NCI-H1436 (cell line): Measurements from ENCODE around the gene WASF3.

Experiments used
- DNase-seq: peaks from one replicate; lab custom pipeline; 2025; lab: John Stamatoyannopoulos, UW

The WASF3 gene

GRCh38 chr13:26590379-26590778 lies 32.9 kb downstream of the WASF3 start:
- no peak for DNase-seq

- no peak for DNase-seq
Observed at GRCh38 chr13:26590951-26591350, 33.5 kb downstream of the WASF3 start.

- DNase-seq = no peak
Observed at GRCh38 chr13:26591672-26592071, 34.2 kb downstream of the WASF3 start.

GRCh38 chr13:26593661-26594060 lies 36.2 kb downstream of the WASF3 start:
- no peak for DNase-seq

GRCh38 chr13:26594363-26594762 lies 36.9 kb downstream of the WASF3 start:
- no peak for DNase-seq

GRCh38 chr13:26596458-26596857 lies 39.0 kb downstream of the WASF3 start:
- no peak for DNase-seq

- no peak for DNase-seq
Observed at GRCh38 chr13:26599403-26599802, 41.9 kb downstream of the WASF3 start.

GRCh38 chr13:26599860-26600259 lies 42.4 kb downstream of the WASF3 start:
- no peak for DNase-seq

GRCh38 chr13:26600343-26600742 lies 42.9 kb downstream of the WASF3 start:
- no peak for DNase-seq

GRCh38 chr13:26601669-26602068 lies 44.2 kb downstream of the WASF3 start:
- no peak for DNase-seq

GRCh38 chr13:26602783-26603182 lies 45.3 kb downstream of the WASF3 start:
- no peak for DNase-seq

GRCh38 chr13:26604784-26605545 lies 47.5 kb downstream of the WASF3 start:
- DNase-seq = no peak

- no peak for DNase-seq
Observed at GRCh38 chr13:26605845-26606244, 48.4 kb downstream of the WASF3 start.

- no peak for DNase-seq
Observed at GRCh38 chr13:26606631-26607030, 49.1 kb downstream of the WASF3 start.

- DNase-seq = no peak
Observed at GRCh38 chr13:26614721-26615120, 57.2 kb downstream of the WASF3 start.

GRCh38 chr13:26616126-26616525 lies 58.6 kb downstream of the WASF3 start:
- no peak for DNase-seq

- DNase-seq = no peak
Observed at GRCh38 chr13:26618726-26619125, 61.2 kb downstream of the WASF3 start.

- DNase-seq = no peak
Observed at GRCh38 chr13:26619358-26619757, 61.9 kb downstream of the WASF3 start.

GRCh38 chr13:26621731-26622401 lies 64.4 kb downstream of the WASF3 start:
- DNase-seq = no peak

- no peak for DNase-seq
Observed at GRCh38 chr13:26623125-26623524, 65.6 kb downstream of the WASF3 start.

GRCh38 chr13:26624572-26624971 lies 67.1 kb downstream of the WASF3 start:
- no peak for DNase-seq

- no peak for DNase-seq
Observed at GRCh38 chr13:26626271-26626670, 68.8 kb downstream of the WASF3 start.

- no peak for DNase-seq
Observed at GRCh38 chr13:26628706-26629105, 71.2 kb downstream of the WASF3 start.
